Stimulated activated CD4-positive, alpha-beta T cell treated with anti-CD3 and anti-CD28 coated beads, Interleukin-4, amount 100 ng/mL, for 4 hours (primary cell): ENCODE measurements around the gene EIF4A3.

Experiments used
- DNase-seq, 2 experiments: peaks; one replicate each; pipeline ENCODE4 v3.0.0-alpha.2; 2020

EIF4A3 gene

GRCh38 chr17:80111702-80112470 lies 35.0 kb downstream of the EIF4A3 start:
- no peak for DNase-seq

- DNase-seq, result no peak
Observed at GRCh38 chr17:80110927-80111701, 35.8 kb downstream of the EIF4A3 start.

GRCh38 chr17:80110447-80110812 lies 36.5 kb downstream of the EIF4A3 start:
- no peak for DNase-seq

GRCh38 chr17:80109713-80110446 lies 37.0 kb downstream of the EIF4A3 start:
- DNase-seq, result no peak

- DNase-seq, result no peak
Observed at GRCh38 chr17:80109066-80109660, 37.8 kb downstream of the EIF4A3 start.

GRCh38 chr17:80108036-80108971 lies 38.6 kb downstream of the EIF4A3 start:
- DNase-seq, result no peak

- no peak for DNase-seq
Observed at GRCh38 chr17:80107231-80108021, 39.5 kb downstream of the EIF4A3 start.

GRCh38 chr17:80106751-80107150 lies 40.2 kb downstream of the EIF4A3 start:
- no peak for DNase-seq

GRCh38 chr17:80106176-80106575 lies 40.8 kb downstream of the EIF4A3 start:
- no peak for DNase-seq

GRCh38 chr17:80105762-80106161 lies 41.2 kb downstream of the EIF4A3 start:
- no peak for DNase-seq

- DNase-seq, result no peak
Observed at GRCh38 chr17:80104956-80105375, 42.0 kb downstream of the EIF4A3 start.

GRCh38 chr17:80104321-80104955 lies 42.5 kb downstream of the EIF4A3 start:
- no peak for DNase-seq

- DNase-seq, result no peak
Observed at GRCh38 chr17:80103449-80104085, 43.4 kb downstream of the EIF4A3 start.

GRCh38 chr17:80102664-80103448 lies 44.1 kb downstream of the EIF4A3 start:
- no peak for DNase-seq

GRCh38 chr17:80101946-80102663 lies 44.8 kb downstream of the EIF4A3 start:
- no peak for DNase-seq

- DNase-seq, result peak; percentile 82 to 91
Observed at GRCh38 chr17:80101011-80101945, 45.6 kb downstream of the EIF4A3 start, which contains the start of gene GAA. Gene GAA (plus strand): TSS chr17:80101581. CDS start chr17:80104587, 3,006 bp downstream.

- DNase-seq, result no peak
Observed at GRCh38 chr17:80100035-80100323, 46.9 kb downstream of the EIF4A3 start.
